SK-N-SH treated with all-trans-retinoic acid at 6 μM for 48 hours (cell line): ENCODE results near the gene FNDC11.

ENCODE experiments used
- ESRRG ChIP-seq: fragments of 250-450 bp; sonication (Bioruptor Pico); IDR thresholded peaks from 2 replicates; pipeline ENCODE4 v1.6.1; 2021; ENCODE audit warnings: mild to moderate bottlenecking
- GLIS3 ChIP-seq: fragments of 250-450 bp; sonication (Bioruptor Pico); IDR thresholded peaks from 2 replicates; pipeline ENCODE4 v1.5.0; 2020; ENCODE audit warnings: mild to moderate bottlenecking, moderate library complexity
- ISL1 ChIP-seq: fragments of 250-450 bp; sonication (Bioruptor Pico); IDR thresholded peaks from 2 replicates; pipeline ENCODE4 v2.1.2; 2022; ENCODE audit warnings: mild to moderate bottlenecking, moderate library complexity
- OSR1 ChIP-seq: fragments of 250-450 bp; sonication (Bioruptor Pico); IDR thresholded peaks from 2 replicates; pipeline ENCODE4 v1.8.0; 2022; ENCODE audit warnings: moderate library complexity, mild to moderate bottlenecking, inconsistent platforms
- RARB ChIP-seq: fragments of 250-450 bp; sonication (Bioruptor Pico); IDR thresholded peaks from 2 replicates; pipeline ENCODE4 v1.8.0; 2021; ENCODE audit warnings: mild to moderate bottlenecking, moderate library complexity
- SNAI2 ChIP-seq: fragments of 250-450 bp; sonication (Bioruptor Pico); IDR thresholded peaks from 2 replicates; pipeline ENCODE4 v1.5.0; 2020; ENCODE audit warnings: mild to moderate bottlenecking, moderate library complexity
- ZC3H10 ChIP-seq: fragments of 250-450 bp; sonication (Bioruptor Pico); IDR thresholded peaks from 2 replicates; pipeline ENCODE4 v1.5.1; 2021; ENCODE audit warnings: mild to moderate bottlenecking, moderate library complexity
- ZFP3 ChIP-seq: fragments of 250-450 bp; sonication (Bioruptor Pico); IDR thresholded peaks from 2 replicates; pipeline ENCODE4 v1.5.0; 2020; ENCODE audit warnings: mild to moderate bottlenecking, moderate library complexity
- ZNF565 ChIP-seq: fragments of 450-650 bp; formaldehyde crosslinking; conservative IDR thresholded peaks from 2 replicates; pipeline ENCODE4 v1.5.0; 2020; ENCODE audit warnings: low read depth, mild to moderate bottlenecking, moderate library complexity
- ZNF70 ChIP-seq: fragments of 450-650 bp; formaldehyde crosslinking; IDR thresholded peaks from 2 replicates; pipeline ENCODE4 v1.5.0; 2020; ENCODE audit warnings: mild to moderate bottlenecking, moderate library complexity
- TF ChIP-seq, protein P1 (sequence below): fragments of 250-450 bp; sonication (Bioruptor Pico); IDR thresholded peaks from 2 replicates; pipeline ENCODE4 v1.8.0; 2021; ENCODE audit warnings: low read depth, mild to moderate bottlenecking, moderate library complexity, borderline replicate concordance

DNA sequence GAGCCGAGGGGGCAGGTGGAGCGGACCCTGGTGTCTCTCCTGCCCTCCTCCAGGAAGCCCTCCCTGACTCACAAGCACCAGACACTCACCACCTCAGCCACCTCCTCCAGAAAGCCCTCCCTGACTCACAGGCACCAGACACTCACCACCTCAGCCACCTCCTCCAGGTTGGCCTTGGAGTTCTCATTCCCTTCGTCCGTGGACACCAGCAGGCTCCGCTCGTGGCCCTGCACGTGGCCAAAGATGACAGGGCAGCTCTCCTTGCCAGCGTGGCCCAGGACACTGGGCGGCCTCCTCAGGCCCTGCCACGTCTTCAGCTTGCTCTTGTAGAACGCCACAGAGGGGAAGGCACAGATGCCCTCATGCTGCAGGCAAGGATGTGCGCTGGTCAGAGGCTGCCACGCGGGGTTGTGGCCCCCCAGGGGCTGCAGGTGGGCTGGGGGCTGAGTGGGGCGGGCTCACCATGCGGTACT lies 6.4 kb downstream of the FNDC11 start:
- TF ChIP-seq, protein P1, sequence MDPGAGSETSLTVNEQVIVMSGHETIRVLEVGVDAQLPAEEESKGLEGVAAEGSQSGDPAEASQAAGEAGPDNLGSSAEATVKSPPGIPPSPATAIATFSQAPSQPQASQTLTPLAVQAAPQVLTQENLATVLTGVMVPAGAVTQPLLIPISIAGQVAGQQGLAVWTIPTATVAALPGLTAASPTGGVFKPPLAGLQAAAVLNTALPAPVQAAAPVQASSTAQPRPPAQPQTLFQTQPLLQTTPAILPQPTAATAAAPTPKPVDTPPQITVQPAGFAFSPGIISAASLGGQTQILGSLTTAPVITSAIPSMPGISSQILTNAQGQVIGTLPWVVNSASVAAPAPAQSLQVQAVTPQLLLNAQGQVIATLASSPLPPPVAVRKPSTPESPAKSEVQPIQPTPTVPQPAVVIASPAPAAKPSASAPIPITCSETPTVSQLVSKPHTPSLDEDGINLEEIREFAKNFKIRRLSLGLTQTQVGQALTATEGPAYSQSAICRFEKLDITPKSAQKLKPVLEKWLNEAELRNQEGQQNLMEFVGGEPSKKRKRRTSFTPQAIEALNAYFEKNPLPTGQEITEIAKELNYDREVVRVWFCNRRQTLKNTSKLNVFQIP (CRISPR knock-in tag): no peak
- TF ChIP-seq SNAI2 (CRISPR knock-in tag) (no peak), ISL1 (CRISPR knock-in tag) (no peak), ZNF565 (CRISPR knock-in tag) (no peak), GLIS3 (no peak), ESRRG (CRISPR knock-in tag) (no peak), ZC3H10 (no peak), ZFP3 (CRISPR knock-in tag) (no peak), RARB (no peak), OSR1 (CRISPR knock-in tag) (no peak), ZNF70 (CRISPR knock-in tag) (no peak)
